Right ventricle myocardium inferior (tissue), 1 donor: Measurements from ENCODE around the gene UBLCP1. TPM values are rescaled to one million over a fixed set of nuclear protein-coding genes. Genes with fewer than 3 reads are reported as not detected.
"Not testable (repeated sequence)": the region's sequence is repeated elsewhere in the genome, so short reads cannot be mapped to it uniquely, and the experiment has no call there.

Experiments
- ATAC-seq: fragments of 200-7000 bp; cut with Tn5 transposase; one replicate; pipeline ENCODE4 v1.9.1; 2020; ENCODE audit warnings: mild to moderate bottlenecking, moderate library complexity
- DNase-seq: peaks from one replicate; pipeline ENCODE4 v3.0.0; 2021; ENCODE audit errors: missing footprints
- intact Hi-C: fragments of 100-400 bp; cut with DNase I; formaldehyde crosslinking; loops from one replicate; pipeline ENCODE4 v1.11.0; 2022
- total RNA-seq: library from RNA; stranded (reverse); fragmentation: NEBNext Ultra II Directional; extraction: Animal tissue kit (Norgen Biotek cat#: 25700); gene quantifications from one replicate; pipeline ENCODE4 v1.2.1, GENCODE V29; 2021
- donor health status: DM: no; HTN: yes; CAD: no; lungs with severe emphysema.

Gene UBLCP1
- total RNA-seq, 1 donor from 2014 or later: 14.6 TPM

GRCh38 chr5:159243385-159243784 is 19.7 kb upstream of the UBLCP1 start:
- ATAC-seq: no peak
- DNase-seq: no peak
- intact Hi-C loops: no loop called here

DNA sequence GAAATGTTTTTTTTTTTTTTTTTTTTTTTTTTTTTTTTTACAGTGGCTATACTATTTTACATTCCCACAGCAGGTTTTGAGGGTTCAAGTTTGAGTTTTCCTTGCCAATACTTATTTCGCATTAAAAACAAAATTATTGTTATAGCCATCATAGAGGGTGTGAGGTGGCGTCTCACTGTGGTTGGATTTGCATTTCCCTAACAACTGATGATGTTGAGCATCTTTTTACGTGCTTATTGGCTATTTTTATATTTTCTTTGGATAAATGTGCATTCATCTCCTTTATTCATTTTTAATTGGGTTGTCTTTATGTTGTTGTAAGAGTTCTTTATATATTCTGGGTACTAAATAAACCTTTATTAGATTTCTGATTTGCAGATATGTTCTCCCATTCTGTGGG is 18.9 kb upstream of the UBLCP1 start:
- intact Hi-C loops: no loop called here
- DNase-seq (no peak), ATAC-seq (no peak)

- intact Hi-C loops: no loop called here
- DNase-seq (no peak), ATAC-seq (no peak)
Measured at GRCh38 chr5:159244890-159245289, 18.2 kb upstream of the UBLCP1 start.

- ATAC-seq: no peak
- intact Hi-C loops: no loop called here
- DNase-seq: no peak
Measured at GRCh38 chr5:159249158-159249557, 13.9 kb upstream of the UBLCP1 start.

- ATAC-seq: no peak
- DNase-seq: no peak
- intact Hi-C loops: no loop called here
Measured at GRCh38 chr5:159252195-159252594, 10.9 kb upstream of the UBLCP1 start.

DNA sequence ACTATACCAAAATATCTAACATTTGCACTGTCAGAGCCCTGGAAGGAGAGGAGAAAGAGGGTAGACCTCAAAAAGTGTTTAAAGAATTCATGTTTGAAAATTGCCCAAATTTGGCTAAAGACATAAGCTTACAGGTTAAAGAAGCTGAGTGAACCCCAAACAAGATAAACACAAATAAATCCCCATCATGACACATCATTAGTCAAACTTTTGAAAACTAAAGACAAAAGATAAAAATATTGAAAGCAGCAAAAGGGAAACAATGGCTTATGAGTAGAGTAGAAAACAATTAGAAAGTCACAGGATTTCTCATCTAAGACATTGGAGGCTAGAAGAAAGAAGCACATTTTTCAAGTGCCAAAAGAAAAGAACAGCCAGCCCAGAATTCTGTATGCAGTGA is 6.1 kb upstream of the UBLCP1 start:
- intact Hi-C loops: no loop called here
- DNase-seq: no peak
- no peak for ATAC-seq

DNA sequence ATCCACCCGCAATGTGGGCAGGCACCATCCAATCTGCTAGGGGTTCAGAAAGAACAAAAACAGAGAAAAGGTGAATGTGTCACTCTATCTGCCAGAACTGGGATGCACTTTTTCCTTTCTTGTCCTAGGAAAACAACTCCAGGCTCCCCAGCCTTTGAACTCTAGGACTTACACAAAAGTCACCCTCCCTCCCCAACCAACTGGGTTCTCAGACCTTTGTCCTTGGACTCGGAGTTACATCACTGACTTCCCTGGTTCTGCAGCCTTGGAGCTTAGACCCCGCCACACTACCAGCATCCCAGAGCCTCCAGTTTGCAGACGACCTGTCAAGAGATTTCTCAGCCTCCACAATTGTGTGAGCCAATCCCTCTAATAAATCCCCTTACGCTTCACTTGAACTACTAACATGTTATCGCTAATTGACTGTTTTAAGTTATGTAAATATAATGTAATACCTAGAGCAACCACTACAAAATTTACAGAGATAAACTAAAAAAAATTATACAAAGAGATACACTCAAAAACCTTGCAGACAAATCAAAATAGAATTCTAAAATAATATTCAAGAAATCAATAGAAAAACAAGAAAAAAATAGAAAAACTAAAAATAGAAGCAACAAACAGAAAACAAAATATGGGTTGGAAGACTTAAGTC is 5.3 kb upstream of the UBLCP1 start:
- intact Hi-C loops: no loop called here
- ATAC-seq (no peak), DNase-seq (no peak)

- intact Hi-C loops: no loop called here
- ATAC-seq (no peak), DNase-seq (no peak)
Measured at GRCh38 chr5:159258361-159258760, 4.7 kb upstream of the UBLCP1 start.

DNA sequence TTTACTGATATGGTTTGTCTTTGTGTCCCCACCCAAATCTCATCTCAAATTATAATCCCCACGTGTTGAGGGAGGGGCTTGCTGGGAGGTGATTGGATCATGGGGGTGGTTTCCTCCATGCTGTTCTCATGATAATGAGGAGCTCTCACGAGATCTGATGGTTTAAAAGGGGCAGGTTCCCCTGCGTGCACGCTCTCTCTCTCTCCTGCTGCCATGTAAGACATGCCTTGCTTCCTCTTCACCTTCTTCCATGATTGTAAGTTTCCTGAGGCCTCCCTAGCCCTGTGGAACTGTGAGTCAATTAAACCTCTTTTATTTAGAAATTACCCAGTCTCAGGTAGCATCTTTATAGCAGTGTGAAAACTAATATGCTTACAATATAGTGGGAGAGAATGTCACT is 2.9 kb upstream of the UBLCP1 start:
- intact Hi-C loops: loop anchor here (5.0 kb wide), 1 partner anchor 88 kb away; no protein-coding TSS in a partner anchor
- not testable (repeated sequence) for DNase-seq, ATAC-seq

DNA sequence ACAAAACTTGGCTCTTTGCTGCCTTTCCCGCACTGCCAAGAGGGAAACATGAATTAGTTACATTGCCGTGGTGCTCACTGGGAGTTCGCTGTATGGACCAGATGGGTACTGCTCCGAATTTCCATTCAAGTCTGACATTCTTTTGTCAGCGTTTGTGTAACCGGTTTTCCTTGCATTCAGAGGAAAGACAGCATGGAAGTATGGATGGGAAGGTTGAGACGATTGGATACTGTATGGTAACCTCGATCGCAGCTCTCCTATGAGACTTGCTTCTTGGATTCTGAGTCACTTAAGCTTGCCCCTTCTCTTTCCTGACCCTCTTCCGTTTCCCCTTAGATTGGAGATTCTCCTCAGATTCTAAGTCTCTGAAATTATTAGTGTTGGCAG is 625 bp upstream of the UBLCP1 start:
- no peak for DNase-seq
- intact Hi-C loops: loop anchor here (2.0 to 5.0 kb wide), 2 partner anchors 54 to 90 kb away; partner anchors contain the start of gene RNF145
- peak; percentile 14 for ATAC-seq

DNA sequence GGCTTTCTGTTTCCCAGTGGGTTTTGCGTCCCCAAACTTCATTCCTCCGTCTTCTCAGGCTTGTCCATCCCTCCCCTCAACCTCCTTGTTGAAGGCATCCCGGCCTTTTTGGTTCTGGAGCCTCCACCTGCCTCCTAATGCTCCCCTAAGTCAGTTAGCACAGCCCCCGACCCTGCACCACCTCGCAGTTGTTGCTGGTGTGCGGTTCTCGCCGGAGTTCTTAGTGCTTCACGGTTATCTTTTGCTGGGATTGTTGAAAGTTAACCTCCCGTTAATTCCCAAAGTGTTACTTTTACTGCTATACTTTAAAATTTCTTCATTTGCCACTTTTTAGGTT is 447 bp downstream of the UBLCP1 start:
- ATAC-seq: no peak
- DNase-seq: peak; percentile 47
- intact Hi-C loops: loop anchor here (1.0 to 5.0 kb wide), 3 partner anchors 55 to 107 kb away; partner anchors contain the start of gene RNF145

GRCh38 chr5:159266764-159267163 is 3.7 kb downstream of the UBLCP1 start:
- ATAC-seq, intact Hi-C loops, DNase-seq: not testable (repeated sequence)

GRCh38 chr5:159269723-159270122 is 6.6 kb downstream of the UBLCP1 start:
- DNase-seq (no peak), ATAC-seq (no peak)
- intact Hi-C loops: no loop called here

- ATAC-seq: no peak
- no peak for DNase-seq
- intact Hi-C loops: no loop called here
Measured at GRCh38 chr5:159273923-159274322, 10.8 kb downstream of the UBLCP1 start.

GRCh38 chr5:159274676-159275075 is 11.6 kb downstream of the UBLCP1 start:
- ATAC-seq (no peak), DNase-seq (no peak)
- intact Hi-C loops: no loop called here

- no peak for DNase-seq
- intact Hi-C loops: loop anchor here (2.0 to 10.0 kb wide), 2 partner anchors 148 to 700 kb away; no protein-coding TSS in a partner anchor
- ATAC-seq: peak; percentile 34
Measured at GRCh38 chr5:159286420-159287035, 23.4 kb downstream of the UBLCP1 start.

DNA sequence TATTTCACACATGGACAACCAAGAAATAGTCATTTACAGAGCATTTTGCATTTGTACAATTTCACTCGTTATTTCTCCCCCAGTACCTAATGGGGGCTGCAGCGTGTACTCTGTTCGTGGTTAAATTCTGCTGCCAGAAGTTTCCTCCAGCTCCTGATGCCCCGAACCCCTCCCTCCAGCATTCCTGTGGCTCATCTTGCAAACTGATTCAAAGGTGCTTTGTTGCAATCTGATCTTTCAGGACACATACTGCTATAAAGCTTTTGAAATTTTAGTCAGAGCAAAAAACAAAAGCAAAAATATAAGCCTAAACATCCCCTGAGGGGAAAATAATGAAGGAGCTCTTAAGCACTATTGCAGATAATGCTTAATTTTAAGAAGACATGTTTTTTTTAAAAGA is 27.7 kb downstream of the UBLCP1 start:
- intact Hi-C loops: no loop called here
- ATAC-seq (no peak), DNase-seq (no peak)

DNA sequence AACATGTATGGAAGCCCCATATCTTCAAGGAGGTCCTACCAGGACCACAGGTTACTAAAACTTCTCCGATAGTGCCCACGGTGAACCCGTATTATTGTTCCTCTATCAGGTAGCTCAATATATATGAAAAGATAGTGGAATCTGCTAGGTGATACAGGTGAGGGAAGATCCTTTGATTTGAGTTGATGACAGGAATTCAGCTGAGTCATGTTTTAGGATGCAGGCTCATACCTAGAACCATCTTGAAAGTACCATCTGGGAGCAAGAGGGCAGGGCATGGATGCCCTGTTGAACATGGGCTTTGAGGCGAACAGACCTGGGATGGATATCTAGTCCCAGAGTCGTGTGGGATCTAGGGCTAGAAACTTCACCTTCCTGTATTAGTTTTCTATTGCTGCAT is 31.8 kb downstream of the UBLCP1 start:
- DNase-seq (no peak), ATAC-seq (no peak)
- intact Hi-C loops: no loop called here

DNA sequence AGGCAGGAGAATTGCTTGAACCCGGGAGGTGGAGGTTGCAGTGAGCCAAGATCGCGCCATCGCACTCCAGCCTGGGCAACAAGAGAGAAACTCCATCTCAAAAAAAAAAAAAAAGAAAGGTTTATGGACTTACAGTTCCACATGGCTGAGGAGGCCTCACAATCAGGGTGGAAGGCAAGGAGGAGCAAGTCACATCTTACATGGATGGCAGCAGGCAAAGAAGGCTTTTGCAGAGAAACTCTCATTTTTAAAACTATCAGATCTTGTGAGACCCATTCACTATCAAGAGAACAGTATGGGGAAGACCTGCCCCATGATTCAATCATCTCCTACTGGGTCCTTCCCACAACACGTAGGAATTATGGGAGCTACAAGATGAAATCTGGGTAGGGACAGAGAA is 34.2 kb downstream of the UBLCP1 start:
- DNase-seq, intact Hi-C loops, ATAC-seq: not testable (repeated sequence)

DNA sequence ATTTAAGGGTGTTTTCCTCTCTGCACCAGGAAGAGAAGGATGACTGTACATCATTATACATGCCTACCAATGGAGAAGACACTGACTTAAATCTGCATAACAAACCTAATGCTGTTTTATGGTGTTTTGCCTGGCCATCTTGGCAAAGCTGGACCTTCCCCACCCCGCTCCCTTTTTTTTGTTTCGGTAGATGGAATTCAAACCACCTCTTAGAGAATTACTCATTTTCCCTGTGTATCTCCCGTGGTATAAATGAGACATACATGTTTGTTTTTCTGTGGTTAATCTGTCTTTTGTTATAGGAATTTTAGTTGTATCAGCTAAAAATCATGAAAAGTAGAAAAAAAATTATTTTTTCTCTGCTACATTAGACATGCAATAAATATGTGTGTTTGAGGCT is 38.4 kb downstream of the UBLCP1 start:
- DNase-seq (no peak), ATAC-seq (no peak)
- intact Hi-C loops: no loop called here
